Esophagus squamous epithelium (tissue), 4 donors: ENCODE measurements around the gene NISCH.

Experiments used
- CTCF ChIP-seq, 6 experiments: fragments of 450-650 bp in 4 of 6; fragments of 200-600 bp in 2 of 6; sonication (generic) in 2 of 6; IDR thresholded peaks; one replicate each; pipeline ENCODE4 v1.5.1; 2016 to 2019; ENCODE audit warnings: antibody characterized with exemption in 6 of 6, mild to moderate bottlenecking in 4 of 6, moderate library complexity in 4 of 6
- POLR2A ChIP-seq, 4 donors: fragments of 450-650 bp; IDR thresholded peaks; one replicate each; pipeline ENCODE4 v1.6.1; 2017; ENCODE audit warnings: antibody characterized with exemption in 4 of 4, mild to moderate bottlenecking in 4 of 4, moderate library complexity in 3 of 4

- TF ChIP-seq CTCF (IDR thresholded peaks at IDR 0.05) (no peak), POLR2A (IDR thresholded peaks at IDR 0.05) (no peak)
Observed at GRCh38 chr3:52438579-52439425, 16.6 kb upstream of the NISCH start.
